K562 (cell line): ENCODE results near the gene ZNF860. TPM values are rescaled to one million over a fixed set of nuclear protein-coding genes. Genes with fewer than 3 reads are reported as not detected.

Experiments
- ATAC-seq: fragments of 200-7000 bp; cut with Tn5 transposase; 3 replicates; pipeline ENCODE4 v1.9.1; 2020; ENCODE audit warnings: moderate library complexity
- BruUV-seq: library from RNA; stranded (reverse); fragments of 400-500 nt; replicated peaks from 2 replicates; lab custom pipeline; 2021; lab: Mats Ljungman, UMichigan
- CTCF ChIA-PET: fragments of 300-600 bp; formaldehyde crosslinking; extraction: SDS; loops from one replicate; lab custom pipeline; 2021; ENCODE audit warnings: low intra/inter-chr PET ratio; lab: Yijun Ruan, JAX
- POLR2A ChIA-PET: fragments of 300-600, 350-650 bp; sonication (Branson Sonifier 250); formaldehyde crosslinking; extraction: SDS; loops from one replicate; lab custom pipeline; 2021; ENCODE audit warnings: antibody characterized with exemption, inconsistent platforms; lab: Yijun Ruan, JAX
- DNase-seq, 4 experiments: peaks; one replicate each; pipeline versions ENCODE4 v3.0.0 to v3.0.0-alpha.2; 2011 to 2018; ENCODE audit warnings: low spot score in 3 of 4, mixed read lengths in 3 of 4; ENCODE audit errors: extremely low read depth in 1 of 4
- FAIRE-seq: peaks from 2 replicates; lab custom pipeline; 2011; peaks lifted over from hg19 to GRCh38; lab: Jason Lieb, UNC
- H2AFZ ChIP-seq: 2 replicates; pipeline ENCODE4 v1.6.0; 2011; ENCODE audit warnings: low read depth, low read length, control low read depth, inconsistent platforms
- H3K27ac ChIP-seq: fragments of 200-600 bp; 3 replicates; pipeline ENCODE4 v1.8.0; 2011; ENCODE audit warnings: low read depth, mild to moderate bottlenecking, control low read depth, inconsistent platforms, low read length, moderate library complexity, mixed read lengths; ENCODE audit errors: extremely low read depth
- H3K27me3 ChIP-seq, 2 experiments: fragments of 300-600 bp in 1 of 2; 2 replicates in 1 of 2; 3 replicates in 1 of 2; pipeline versions ENCODE4 v1.6.0 to v1.8.0; 2011; ENCODE audit warnings: inconsistent platforms in 2 of 2, low read length in 2 of 2, mild to moderate bottlenecking in 1 of 2, mixed read lengths in 1 of 2, moderate library complexity in 1 of 2; ENCODE audit not compliant: control insufficient read depth in 2 of 2, insufficient read depth in 2 of 2
- H3K36me3 ChIP-seq: fragments of 300-600 bp; 3 replicates; pipeline ENCODE4 v1.8.0; 2011; ENCODE audit warnings: mild to moderate bottlenecking, low read length, inconsistent platforms; ENCODE audit not compliant: control insufficient read depth, insufficient read depth
- H3K4me1 ChIP-seq, 2 experiments: fragments of 200-600 bp in 1 of 2; replicated peaks in 1 of 2; 2 replicates in 1 of 2; 3 replicates in 1 of 2; pipeline versions ENCODE4 v1.5.1 to v1.8.0; 2011; ENCODE audit warnings: inconsistent platforms in 2 of 2, low read length in 2 of 2, mild to moderate bottlenecking in 1 of 2, mixed read lengths in 1 of 2, moderate library complexity in 1 of 2; ENCODE audit not compliant: control insufficient read depth in 2 of 2, insufficient read depth in 2 of 2
- H3K4me2 ChIP-seq: 2 replicates; pipeline ENCODE4 v1.6.1; 2011; ENCODE audit warnings: low read length, control low read depth, inconsistent platforms, mixed read lengths; ENCODE audit not compliant: insufficient read depth
- H3K4me3 ChIP-seq: fragments of 200-600 bp; sonication (generic), shearing (Covaris generic); 2 replicates; pipeline ENCODE4 v1.5.1; 2016; ENCODE audit warnings: control low read depth, inconsistent platforms
- H3K79me2 ChIP-seq: fragments of 200-600 bp; 3 replicates; pipeline ENCODE4 v1.8.0; 2011; ENCODE audit warnings: low read length, inconsistent platforms; ENCODE audit not compliant: control insufficient read depth, insufficient read depth
- H3K9ac ChIP-seq, 2 experiments: 2 replicates each; pipeline versions ENCODE4 v1.6.0 to v1.6.1; 2011; ENCODE audit warnings: low read depth in 2 of 2, low read length in 2 of 2, control low read depth in 1 of 2, inconsistent platforms in 1 of 2, mild to moderate bottlenecking in 1 of 2, mixed read lengths in 1 of 2; ENCODE audit not compliant: insufficient read depth in 1 of 2
- H3K9me1 ChIP-seq: one replicate; pipeline ENCODE4 v1.6.0; 2011; ENCODE audit warnings: inconsistent platforms, mild to moderate bottlenecking, low read length, moderate library complexity; ENCODE audit not compliant: control insufficient read depth, insufficient read depth
- H3K9me3 ChIP-seq: replicated peaks from 2 replicates; pipeline ENCODE4 v1.5.1; 2011; ENCODE audit warnings: low read depth, low read length, inconsistent platforms; ENCODE audit not compliant: control insufficient read depth, insufficient read depth
- H4K20me1 ChIP-seq: replicated peaks from 2 replicates; pipeline ENCODE4 v1.6.1; 2011; ENCODE audit warnings: low read length, inconsistent platforms, mixed read lengths; ENCODE audit not compliant: control insufficient read depth, insufficient read depth
- EP300 ChIP-seq: IDR thresholded peaks from 2 replicates; pipeline ENCODE4 v1.6.1; 2012; ENCODE audit warnings: low read length, improper control_type of control experiment
- NBN ChIP-seq: fragments of 450-650 bp; IDR thresholded peaks from 2 replicates; pipeline ENCODE4 v1.6.1; 2016; ENCODE audit warnings: low read depth, mild to moderate bottlenecking
- POU5F1 ChIP-seq: fragments of 150-350 bp; IDR thresholded peaks from 2 replicates; pipeline ENCODE4 v1.6.1; 2014; ENCODE audit warnings: borderline replicate concordance, low read length, low read depth, mild to moderate bottlenecking; ENCODE audit not compliant: partially characterized antibody
- SPI1 ChIP-seq: IDR thresholded peaks from 2 replicates; pipeline ENCODE4 v1.6.1; 2011; ENCODE audit warnings: low read depth, low read length, control low read depth, borderline replicate concordance
- TAF15 ChIP-seq: fragments of 200-400 bp; formaldehyde crosslinking; IDR thresholded peaks from 2 replicates; pipeline ENCODE4 v1.6.1; 2017; ENCODE audit warnings: mild to moderate bottlenecking, low read depth, low read length, moderate library complexity
- UBTF ChIP-seq, 2 experiments: IDR thresholded peaks; 2 replicates each; pipeline ENCODE4 v1.6.1; 2012; ENCODE audit warnings: improper control_type of control experiment in 2 of 2, low read depth in 2 of 2, low read length in 2 of 2, borderline replicate concordance in 1 of 2
- YBX1 ChIP-seq: fragments of 450-650 bp; IDR thresholded peaks from 2 replicates; pipeline ENCODE4 v1.7.1; 2016; ENCODE audit warnings: mild to moderate bottlenecking
- WGBS: fragments of 100-300 bp; shearing (Covaris generic); methylation state at CpG from one replicate; pipeline ENCODE4 v1.1.6; 2016; ENCODE audit warnings: low coverage, mixed read lengths; ENCODE audit not compliant: insufficient coverage; ENCODE audit errors: missing lambda C conversion rate; 5-methylcytosine and 5-hydroxymethylcytosine counted together
- in situ Hi-C: fragments of 300-500 bp; cut with MboI; formaldehyde crosslinking; loops from 4 replicates; pipeline ENCODE4 v1.15.0; 2018; ENCODE audit warnings: inconsistent platforms, mixed read lengths
- intact Hi-C: fragments of 100-400 bp; cut with micrococcal nuclease; formaldehyde crosslinking; loops from 2 replicates; pipeline ENCODE4 v1.14.2; 2022
- polyA plus RNA-seq, 8 experiments: library from polyadenylated mRNA; depleted of rRNA in 4 of 8; stranded (reverse) in 5 of 8; unstranded in 3 of 8; fragments of >200 nt; fragmentation: Nextera tagmentation in 2 of 8; fragmentation: Illumina TruSeq in 1 of 8; extraction: Ambion mirVana in 2 of 8; extraction: Trizol in 1 of 8; gene quantifications; 2 replicates each; pipeline versions ENCODE4 v1.2.1 to v1.2.3, GENCODE V29; 2011 to 2014; ENCODE audit warnings: inconsistent platforms in 1 of 8, missing spikeins in 1 of 8
- total RNA-seq, 7 experiments: library from RNA; depleted of rRNA in 6 of 7; stranded (reverse); fragments of >200 nt in 6 of 7; fragmentation: Illumina TruSeq in 2 of 7; extraction: Trizol in 2 of 7; gene quantifications; 2 replicates each; pipeline versions ENCODE4 v1.2.1 to v1.2.3, GENCODE V29; 2011 to 2021; ENCODE audit warnings: low replicate concordance in 1 of 7
- TF ChIP-seq, protein P1 (sequence below): fragments of 150-350 bp; IDR thresholded peaks from 2 replicates; pipeline ENCODE4 v1.6.1; 2014; ENCODE audit warnings: low read depth, mild to moderate bottlenecking, low read length, borderline replicate concordance

Gene ZNF860
- total and polyA plus RNA-seq, 9 of the 15 experiments (the other 6 are each of a cell fraction or from before 2014, with no cell fraction given) = not detected

DNA sequence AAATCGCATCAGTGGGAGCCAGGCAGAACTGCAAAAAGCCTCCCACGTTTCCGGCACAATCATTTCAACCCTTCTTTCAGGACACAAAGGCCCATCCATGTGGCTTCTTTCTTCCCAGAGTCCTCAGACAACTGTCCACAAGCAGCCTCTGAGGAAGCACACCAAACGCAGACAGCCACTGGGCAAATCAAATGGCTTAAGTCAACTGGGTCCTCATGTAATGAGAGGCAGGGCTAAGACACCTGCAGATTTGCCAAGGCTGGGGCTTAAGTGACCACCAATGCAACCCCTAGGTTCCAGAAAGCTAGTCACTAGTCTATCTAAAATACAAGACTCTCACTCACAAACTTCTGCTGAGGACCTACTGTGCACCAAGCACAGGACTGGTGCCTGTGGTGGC, 8.5 kb upstream of the ZNF860 start:
- Histone ChIP-seq H3K79me2 (no peaks in the 10 kb centered on the region), H3K27ac (no peak overlapping the region), H3K9me1 (no peaks in the 10 kb centered on the region), H3K9ac (no peak overlapping the region), H4K20me1 (no peaks in the 10 kb centered on the region), H2AFZ (no peak overlapping the region), H3K4me3 (no peak overlapping the region), H3K27me3 (peaks cover 0 to 19% of the 10 kb centered on the region in 2 experiments; a peak in 3 of 5 replicates)
- no peak for DNase-seq
- TF ChIP-seq EP300 = no peak
- TF ChIP-seq, all 486 proteins: peak for 0
- intact Hi-C loops (no loop called here), in situ Hi-C loops (no loop called here)
- H3K4me1 ChIP-seq = no peaks in the 10 kb centered on the region
- no TSS peak for BruUV-seq
- H3K9me3 ChIP-seq = no peaks in the 10 kb centered on the region
- FAIRE-seq (no peak), ATAC-seq (no peak)
- WGBS = 0% methylated on average over 4 of the region's 4 CpGs
- ChIA-PET POLR2A (interaction anchor here (0.6 kb wide), 1 partner anchor 1245 kb away, joined by 3 read pairs; no protein-coding TSS in a partner anchor), CTCF (no interaction called here)
- H3K36me3 ChIP-seq = no peaks in the 10 kb centered on the region
- H3K4me2 ChIP-seq = no peak overlapping the region

DNA sequence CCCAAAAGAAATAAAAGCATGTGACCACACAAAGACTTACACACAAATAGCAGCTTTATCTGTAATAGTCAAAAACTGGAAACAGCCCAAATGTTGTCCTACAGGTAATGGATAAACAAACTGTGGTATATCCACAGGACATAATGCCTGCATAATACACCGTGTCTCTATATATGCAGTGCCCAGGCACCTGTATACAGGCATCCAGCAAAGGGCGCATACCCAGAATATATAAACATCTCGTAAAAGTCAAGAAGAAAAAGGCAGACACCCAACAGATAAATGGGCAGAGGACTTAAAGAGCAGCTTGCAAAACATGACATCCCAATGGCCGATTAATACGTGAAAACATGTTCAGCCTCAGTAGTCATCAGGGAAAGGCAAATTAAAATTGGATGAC, 7.7 kb upstream of the ZNF860 start:
- H3K9me1 ChIP-seq = no peaks in the 10 kb centered on the region
- H3K9ac ChIP-seq = no peak overlapping the region
- H3K9me3 ChIP-seq = no peaks in the 10 kb centered on the region
- H3K4me2 ChIP-seq = no peak overlapping the region
- no peak overlapping the region for H3K27ac ChIP-seq
- BruUV-seq = no TSS peak
- no peak overlapping the region for H3K4me3 ChIP-seq
- ATAC-seq = no peak
- in situ Hi-C loops = no loop called here
- no peak for FAIRE-seq
- H3K36me3 ChIP-seq = no peaks in the 10 kb centered on the region
- H3K27me3 ChIP-seq = peaks cover 0 to 19% of the 10 kb centered on the region in 2 experiments; a peak in 3 of 5 replicates
- 0% methylated on average over 5 of the region's 5 CpGs for WGBS
- no peak overlapping the region for H2AFZ ChIP-seq
- H3K4me1 ChIP-seq = no peaks in the 10 kb centered on the region
- no peak for DNase-seq
- POLR2A ChIA-PET = no interaction called here
- H3K79me2 ChIP-seq = no peaks in the 10 kb centered on the region
- intact Hi-C loops = no loop called here
- no peaks in the 10 kb centered on the region for H4K20me1 ChIP-seq
- CTCF ChIA-PET = no interaction called here
- TF ChIP-seq, protein P1, sequence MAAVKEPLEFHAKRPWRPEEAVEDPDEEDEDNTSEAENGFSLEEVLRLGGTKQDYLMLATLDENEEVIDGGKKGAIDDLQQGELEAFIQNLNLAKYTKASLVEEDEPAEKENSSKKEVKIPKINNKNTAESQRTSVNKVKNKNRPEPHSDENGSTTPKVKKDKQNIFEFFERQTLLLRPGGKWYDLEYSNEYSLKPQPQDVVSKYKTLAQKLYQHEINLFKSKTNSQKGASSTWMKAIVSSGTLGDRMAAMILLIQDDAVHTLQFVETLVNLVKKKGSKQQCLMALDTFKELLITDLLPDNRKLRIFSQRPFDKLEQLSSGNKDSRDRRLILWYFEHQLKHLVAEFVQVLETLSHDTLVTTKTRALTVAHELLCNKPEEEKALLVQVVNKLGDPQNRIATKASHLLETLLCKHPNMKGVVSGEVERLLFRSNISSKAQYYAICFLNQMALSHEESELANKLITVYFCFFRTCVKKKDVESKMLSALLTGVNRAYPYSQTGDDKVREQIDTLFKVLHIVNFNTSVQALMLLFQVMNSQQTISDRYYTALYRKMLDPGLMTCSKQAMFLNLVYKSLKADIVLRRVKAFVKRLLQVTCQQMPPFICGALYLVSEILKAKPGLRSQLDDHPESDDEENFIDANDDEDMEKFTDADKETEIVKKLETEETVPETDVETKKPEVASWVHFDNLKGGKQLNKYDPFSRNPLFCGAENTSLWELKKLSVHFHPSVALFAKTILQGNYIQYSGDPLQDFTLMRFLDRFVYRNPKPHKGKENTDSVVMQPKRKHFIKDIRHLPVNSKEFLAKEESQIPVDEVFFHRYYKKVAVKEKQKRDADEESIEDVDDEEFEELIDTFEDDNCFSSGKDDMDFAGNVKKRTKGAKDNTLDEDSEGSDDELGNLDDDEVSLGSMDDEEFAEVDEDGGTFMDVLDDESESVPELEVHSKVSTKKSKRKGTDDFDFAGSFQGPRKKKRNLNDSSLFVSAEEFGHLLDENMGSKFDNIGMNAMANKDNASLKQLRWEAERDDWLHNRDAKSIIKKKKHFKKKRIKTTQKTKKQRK = no peak
- TF ChIP-seq NBN = no peak
- no peak for TF ChIP-seq YBX1
- TF ChIP-seq UBTF (IDR thresholded peaks at IDR 0.05; ENCODE audit: borderline replicate concordance in 1 of 2, low read depth in 2 of 2, low read length in 2 of 2) = no peak
- no peak for TF ChIP-seq POU5F1
- TF ChIP-seq SPI1 = no peak
- TF ChIP-seq TAF15 = no peak
